Transverse colon (tissue), 4 donors: ENCODE data around the gene MCAM.

Experiments used
- EP300 ChIP-seq: sonication (generic); formaldehyde crosslinking; IDR thresholded peaks from one replicate; pipeline ENCODE4 v1.6.1; 2017; ENCODE audit warnings: antibody characterized with exemption, low read depth
- POLR2A ChIP-seq: fragments of 450-650 bp; IDR thresholded peaks from one replicate; pipeline ENCODE4 v1.6.1; 2016; ENCODE audit warnings: antibody characterized with exemption, mild to moderate bottlenecking, moderate library complexity
- POLR2AphosphoS5 ChIP-seq, 3 donors: sonication (generic); formaldehyde crosslinking; IDR thresholded peaks; one replicate each; pipeline ENCODE4 v1.6.1; 2016; ENCODE audit warnings: antibody characterized with exemption in 3 of 3
- TF ChIP-seq, protein P1 (sequence below), 5 experiments: fragments of 200-600 bp in 3 of 5; fragments of 450-650 bp in 2 of 5; sonication (generic) in 3 of 5; IDR thresholded peaks; 1 replicate in 2 of 5; 2 replicates in 3 of 5; pipeline ENCODE4 v1.5.1; 2016 to 2017; ENCODE audit warnings: antibody characterized with exemption in 5 of 5, inconsistent platforms in 3 of 5, mild to moderate bottlenecking in 2 of 5, moderate library complexity in 1 of 5

- TF ChIP-seq, protein P1, sequence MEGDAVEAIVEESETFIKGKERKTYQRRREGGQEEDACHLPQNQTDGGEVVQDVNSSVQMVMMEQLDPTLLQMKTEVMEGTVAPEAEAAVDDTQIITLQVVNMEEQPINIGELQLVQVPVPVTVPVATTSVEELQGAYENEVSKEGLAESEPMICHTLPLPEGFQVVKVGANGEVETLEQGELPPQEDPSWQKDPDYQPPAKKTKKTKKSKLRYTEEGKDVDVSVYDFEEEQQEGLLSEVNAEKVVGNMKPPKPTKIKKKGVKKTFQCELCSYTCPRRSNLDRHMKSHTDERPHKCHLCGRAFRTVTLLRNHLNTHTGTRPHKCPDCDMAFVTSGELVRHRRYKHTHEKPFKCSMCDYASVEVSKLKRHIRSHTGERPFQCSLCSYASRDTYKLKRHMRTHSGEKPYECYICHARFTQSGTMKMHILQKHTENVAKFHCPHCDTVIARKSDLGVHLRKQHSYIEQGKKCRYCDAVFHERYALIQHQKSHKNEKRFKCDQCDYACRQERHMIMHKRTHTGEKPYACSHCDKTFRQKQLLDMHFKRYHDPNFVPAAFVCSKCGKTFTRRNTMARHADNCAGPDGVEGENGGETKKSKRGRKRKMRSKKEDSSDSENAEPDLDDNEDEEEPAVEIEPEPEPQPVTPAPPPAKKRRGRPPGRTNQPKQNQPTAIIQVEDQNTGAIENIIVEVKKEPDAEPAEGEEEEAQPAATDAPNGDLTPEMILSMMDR (IDR thresholded peaks at IDR 0.05), result no peak
- TF ChIP-seq POLR2AphosphoS5 (IDR thresholded peaks at IDR 0.05) (no peak), POLR2A (no peak), EP300 (no peak)
These were observed 21.8 kb downstream of the MCAM start for GRCh38 chr11:119295178-119295577.
